Activated T-helper 2 cell treated with anti-CD3 and anti-CD28 coated beads, Interferon-gamma antibody, Interleukin-2, Interleukin-4, amounts not matched to agents 10 μg/mL and 5 μg/mL and 100 μg/mL, durations not matched to agents 14 hours and 24 hours and 36 hours (primary cell): ENCODE results near the gene TMEM254. TPM values are rescaled to one million over a fixed set of nuclear protein-coding genes. Genes with fewer than 3 reads are reported as not detected.
"Not testable (repeated sequence)": the region's sequence is repeated elsewhere in the genome, so short reads cannot be mapped to it uniquely, and the experiment has no call there.

Experiments used
- DNase-seq: peaks from one replicate; pipeline ENCODE4 v3.0.0; 2021; ENCODE audit warnings: low spot score
- H3K27ac Mint-ChIP-seq: one replicate; pipeline ENCODE4 v1.8.0; 2021; ENCODE audit warnings: mixed read lengths
- H3K27me3 Mint-ChIP-seq: one replicate; pipeline ENCODE4 v1.8.0; 2021; ENCODE audit warnings: low read depth, mixed read lengths
- H3K36me3 Mint-ChIP-seq: one replicate; pipeline ENCODE4 v1.8.0; 2021; ENCODE audit warnings: low read depth, mixed read lengths
- H3K4me1 Mint-ChIP-seq: one replicate; pipeline ENCODE4 v1.8.0; 2021; ENCODE audit warnings: low read depth, mixed read lengths
- H3K4me3 Mint-ChIP-seq: one replicate; pipeline ENCODE4 v1.8.0; 2021; ENCODE audit warnings: low read depth, mild to moderate bottlenecking, moderate library complexity, mixed read lengths
- H3K9me3 Mint-ChIP-seq: one replicate; pipeline ENCODE4 v1.8.0; 2021; ENCODE audit warnings: mixed read lengths
- intact Hi-C: fragments of 100-400 bp; cut with micrococcal nuclease; formaldehyde crosslinking; loops from one replicate; pipeline ENCODE4 v1.15.1; 2023
- total RNA-seq: library from RNA; stranded (reverse); gene quantifications from 2 replicates; pipeline ENCODE4 v1.2.3, GENCODE V29; 2022

The TMEM254 gene
- total RNA-seq = 11.4 and 12.6 TPM in 2 replicates

- peaks cover 30% of the 10 kb centered on the region for H3K4me1 Mint-ChIP-seq
- H3K9me3 Mint-ChIP-seq = no peaks in the 10 kb centered on the region
- intact Hi-C loops = loop anchor here (1.0 to 5.0 kb wide), 2 partner anchors 127 to 459 kb away; partner anchors contain the start of genes ANXA11 and SH2D4B
- H3K27ac Mint-ChIP-seq = peak within 1 kb of the TSS; percentile 91
- H3K4me3 Mint-ChIP-seq = peak within 1 kb of the TSS; percentile 96
- H3K27me3 Mint-ChIP-seq = no peaks in the 10 kb centered on the region
- no peaks in the 10 kb centered on the region for H3K36me3 Mint-ChIP-seq
- peak; percentile 82 for DNase-seq
Observed at GRCh38 chr10:80078448-80079311, at the start of gene TMEM254. Gene TMEM254 (plus strand): TSS chr10:80078665. CDS start chr10:80078700, 35 bp downstream.

DNA sequence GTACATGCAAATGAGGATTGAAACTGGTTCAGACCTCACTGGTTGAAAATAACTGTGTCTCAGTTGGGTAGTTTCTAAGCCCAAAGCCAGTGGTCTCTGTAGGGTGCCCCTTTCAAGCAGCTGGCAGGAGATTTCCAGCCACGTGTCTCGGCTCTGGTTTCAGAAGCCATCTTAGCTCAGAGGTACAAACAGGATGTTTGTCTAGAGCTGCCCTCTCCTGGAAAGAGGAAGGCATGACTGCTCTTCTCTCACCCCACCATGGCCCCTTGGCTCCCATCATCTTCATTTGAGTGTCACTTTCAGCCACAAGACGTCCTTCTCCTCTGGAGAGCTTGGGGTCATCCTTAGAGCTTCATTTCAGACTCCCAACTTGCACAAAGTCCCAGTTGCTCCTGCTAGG, 49.3 kb upstream of the TMEM254 start:
- H3K9me3 Mint-ChIP-seq, DNase-seq, H3K4me3 Mint-ChIP-seq, H3K36me3 Mint-ChIP-seq, H3K27ac Mint-ChIP-seq, H3K27me3 Mint-ChIP-seq, intact Hi-C loops, H3K4me1 Mint-ChIP-seq: not testable (repeated sequence)

DNA sequence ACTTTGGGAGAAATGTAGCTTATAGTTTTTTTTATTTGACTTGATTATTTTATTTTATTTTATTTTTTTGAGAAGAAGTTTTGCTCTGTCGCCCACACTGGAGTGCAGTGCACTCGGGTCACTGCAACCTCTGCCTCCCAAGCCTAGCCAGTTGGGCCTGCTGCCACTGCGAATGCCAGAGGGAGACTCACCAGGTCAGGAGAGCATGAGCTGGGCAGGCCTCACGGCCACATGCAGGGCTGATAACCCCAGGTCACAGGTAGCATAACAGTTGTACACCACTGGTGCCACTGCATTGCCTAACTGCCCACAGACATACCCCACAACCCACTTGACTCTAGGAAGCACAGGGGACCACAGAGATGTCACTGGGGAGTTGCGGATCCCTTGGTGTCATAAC, 48.6 kb upstream of the TMEM254 start:
- DNase-seq, H3K4me1 Mint-ChIP-seq, H3K27me3 Mint-ChIP-seq, H3K9me3 Mint-ChIP-seq, H3K36me3 Mint-ChIP-seq, H3K27ac Mint-ChIP-seq, intact Hi-C loops, H3K4me3 Mint-ChIP-seq: not testable (repeated sequence)

GRCh38 chr10:80032503-80032902, 46.0 kb upstream of the TMEM254 start:
- no peak overlapping the region for H3K4me3 Mint-ChIP-seq
- no peaks in the 10 kb centered on the region for H3K9me3 Mint-ChIP-seq
- no peaks in the 10 kb centered on the region for H3K36me3 Mint-ChIP-seq
- H3K27me3 Mint-ChIP-seq = no peaks in the 10 kb centered on the region
- H3K4me1 Mint-ChIP-seq = no peaks in the 10 kb centered on the region
- intact Hi-C loops = no loop called here
- H3K27ac Mint-ChIP-seq = no peak overlapping the region
- no peak for DNase-seq

DNA sequence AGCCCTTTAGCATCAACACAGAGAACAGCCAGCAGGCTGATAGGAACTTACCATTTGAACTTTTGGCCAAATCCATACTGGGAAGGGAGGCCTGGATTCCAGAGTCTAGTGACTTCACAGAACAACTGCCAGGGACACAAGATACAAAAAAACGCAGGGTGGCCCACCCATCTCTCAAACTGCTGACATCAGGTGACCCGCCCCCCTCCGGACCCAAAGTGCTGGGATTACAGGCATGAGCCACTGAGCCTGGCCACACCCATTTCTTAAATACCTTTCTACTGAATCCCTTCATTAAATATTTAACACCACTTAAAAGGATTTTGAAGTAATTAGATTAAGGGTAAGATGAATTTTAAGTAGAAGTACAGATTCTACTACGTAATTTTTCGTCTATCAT, 43.7 kb upstream of the TMEM254 start:
- intact Hi-C loops, H3K4me1 Mint-ChIP-seq, H3K4me3 Mint-ChIP-seq, H3K27me3 Mint-ChIP-seq, H3K36me3 Mint-ChIP-seq, H3K9me3 Mint-ChIP-seq, H3K27ac Mint-ChIP-seq, DNase-seq: not testable (repeated sequence)

- H3K36me3 Mint-ChIP-seq, H3K27me3 Mint-ChIP-seq, H3K4me3 Mint-ChIP-seq, H3K4me1 Mint-ChIP-seq, DNase-seq, intact Hi-C loops, H3K27ac Mint-ChIP-seq, H3K9me3 Mint-ChIP-seq: not testable (repeated sequence)
Observed at GRCh38 chr10:80035430-80035829, 43.0 kb upstream of the TMEM254 start.

- DNase-seq, H3K36me3 Mint-ChIP-seq, H3K4me1 Mint-ChIP-seq, H3K27ac Mint-ChIP-seq, H3K27me3 Mint-ChIP-seq, H3K9me3 Mint-ChIP-seq, intact Hi-C loops, H3K4me3 Mint-ChIP-seq: not testable (repeated sequence)
Observed at GRCh38 chr10:80036921-80037500, 41.5 kb upstream of the TMEM254 start.

DNA sequence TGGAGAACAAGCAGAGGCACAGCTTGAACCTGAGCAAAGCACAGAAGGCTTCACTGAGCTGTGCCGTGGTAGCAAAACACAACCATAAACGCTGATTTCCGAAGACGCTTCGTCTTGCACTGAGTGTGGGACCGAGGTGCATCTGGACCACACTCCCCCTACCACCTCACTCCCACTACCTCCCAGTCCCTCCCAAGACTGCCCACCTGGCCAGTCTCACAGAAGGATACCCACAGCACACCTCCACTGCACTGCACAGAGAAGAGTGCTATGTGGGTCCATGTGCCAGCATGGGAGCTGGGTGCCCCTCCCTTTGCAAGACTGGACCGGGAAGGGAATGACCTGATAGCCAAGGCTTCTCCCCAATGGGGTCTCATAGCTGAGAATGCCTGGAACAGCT, 40.2 kb upstream of the TMEM254 start:
- DNase-seq, H3K4me1 Mint-ChIP-seq, H3K36me3 Mint-ChIP-seq, H3K27me3 Mint-ChIP-seq, intact Hi-C loops, H3K4me3 Mint-ChIP-seq, H3K27ac Mint-ChIP-seq, H3K9me3 Mint-ChIP-seq: not testable (repeated sequence)

DNA sequence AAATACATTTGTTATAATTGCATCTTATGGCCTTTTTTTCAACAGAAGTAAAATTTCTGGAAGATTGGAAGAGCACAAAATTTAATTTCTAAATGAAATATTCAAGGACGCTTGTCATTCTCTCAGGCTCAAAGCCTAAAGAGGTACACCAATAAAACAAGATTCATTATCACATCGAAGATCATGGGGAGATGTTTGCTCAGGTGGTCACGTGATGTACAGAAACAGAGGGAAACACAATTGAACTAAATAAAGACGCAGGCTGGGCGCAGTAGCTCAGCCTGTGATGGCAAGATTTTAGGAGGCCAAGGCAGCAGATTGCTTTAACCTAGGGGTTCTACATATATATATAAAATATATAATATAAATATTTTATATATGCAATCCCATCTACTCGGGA, 37.3 kb upstream of the TMEM254 start:
- intact Hi-C loops = loop anchor here (10.0 kb wide), 1 partner anchor 106 kb away; no protein-coding TSS in a partner anchor
- H3K9me3 Mint-ChIP-seq = no peaks in the 10 kb centered on the region
- H3K27ac Mint-ChIP-seq = no peak overlapping the region
- H3K36me3 Mint-ChIP-seq = no peaks in the 10 kb centered on the region
- DNase-seq = no peak
- H3K27me3 Mint-ChIP-seq = no peaks in the 10 kb centered on the region
- H3K4me3 Mint-ChIP-seq = no peak overlapping the region
- no peaks in the 10 kb centered on the region for H3K4me1 Mint-ChIP-seq

DNA sequence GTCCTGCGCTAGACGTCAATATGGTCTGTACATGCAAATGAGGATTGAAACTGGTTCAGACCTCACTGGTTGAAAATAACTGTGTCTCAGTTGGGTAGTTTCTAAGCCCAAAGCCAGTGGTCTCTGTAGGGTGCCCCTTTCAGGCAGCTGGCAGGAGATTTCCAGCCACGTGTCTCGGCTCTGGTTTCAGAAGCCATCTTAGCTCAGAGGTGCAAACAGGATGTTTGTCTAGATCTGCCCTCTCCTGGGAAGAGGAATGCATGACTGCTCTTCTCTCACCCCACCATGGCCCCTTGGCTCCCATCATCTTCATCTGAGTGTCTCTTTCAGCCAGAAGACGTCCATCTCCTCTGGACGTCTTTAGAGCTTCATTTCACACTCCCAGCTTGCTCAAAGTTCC, 33.5 kb upstream of the TMEM254 start:
- not testable (repeated sequence) for DNase-seq, H3K9me3 Mint-ChIP-seq, H3K27me3 Mint-ChIP-seq, H3K27ac Mint-ChIP-seq, H3K36me3 Mint-ChIP-seq, H3K4me1 Mint-ChIP-seq, H3K4me3 Mint-ChIP-seq
- intact Hi-C loops = loop anchor here (10.0 kb wide), 1 partner anchor 110 kb away; no protein-coding TSS in a partner anchor

DNA sequence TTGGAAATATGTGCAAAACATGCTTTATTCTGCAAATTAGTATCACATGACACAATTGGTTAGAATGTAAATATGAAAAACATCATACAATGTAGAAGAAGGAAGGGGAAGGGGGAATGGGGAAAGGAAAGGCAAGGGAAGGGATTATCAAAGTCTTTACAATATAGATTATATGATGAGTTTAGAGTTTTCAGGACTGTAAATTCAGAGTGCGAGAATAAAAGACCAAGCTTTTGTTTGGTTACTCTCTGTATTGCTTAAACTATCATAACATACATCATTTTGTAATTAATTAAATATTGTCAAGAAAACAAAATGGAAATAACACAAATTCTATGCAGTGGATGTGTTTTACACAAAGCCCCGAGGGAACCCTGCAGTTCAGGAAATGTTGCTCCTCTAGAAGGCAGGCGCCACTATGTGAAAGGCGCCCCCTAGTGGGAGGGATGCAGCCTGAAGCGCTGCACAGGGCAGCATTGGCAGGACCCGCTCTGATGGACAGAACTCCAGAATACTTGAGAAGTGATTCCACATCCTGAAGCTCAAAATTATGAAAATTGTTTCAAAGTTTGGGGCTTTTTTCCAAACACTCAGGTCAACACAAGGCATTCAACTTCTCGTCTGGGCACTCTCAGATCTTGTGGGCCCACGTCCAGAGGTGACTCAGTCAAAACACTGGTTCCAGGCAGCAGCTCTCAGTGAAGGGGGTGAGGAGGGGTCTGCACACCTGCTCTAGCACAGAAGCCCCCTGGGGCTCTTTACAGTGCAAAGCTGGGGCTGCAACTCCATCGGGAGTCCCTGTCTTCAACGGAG, 31.6 kb upstream of the TMEM254 start:
- Mint-ChIP-seq H3K4me3 (no peak overlapping the region), H3K4me1 (no peaks in the 10 kb centered on the region), H3K9me3 (no peaks in the 10 kb centered on the region), H3K36me3 (no peaks in the 10 kb centered on the region), H3K27me3 (peaks cover 1% of the 10 kb centered on the region), H3K27ac (no peak overlapping the region)
- intact Hi-C loops = loop anchor here (10.0 kb wide), 1 partner anchor 112 kb away; no protein-coding TSS in a partner anchor
- peak; percentile 46 for DNase-seq

DNA sequence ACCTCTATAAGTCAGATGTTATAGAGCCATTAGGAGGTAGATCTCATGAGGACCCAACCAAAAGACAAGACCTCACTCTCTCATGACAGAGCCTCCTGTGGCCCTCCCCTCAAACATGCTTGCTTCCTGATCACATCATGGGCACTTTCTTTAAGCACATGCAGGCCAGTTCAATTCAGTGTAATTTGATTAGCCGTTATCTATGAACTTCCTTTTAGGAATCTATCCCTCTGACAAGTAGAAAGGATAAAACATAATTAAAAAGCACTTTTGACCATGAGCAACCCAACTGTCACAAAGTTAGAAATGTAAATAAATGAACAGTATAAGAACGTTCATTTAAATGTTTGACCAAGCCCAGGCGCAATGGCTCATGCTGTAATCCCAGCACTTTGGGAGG, 27.7 kb upstream of the TMEM254 start:
- no peak for DNase-seq
- H3K36me3 Mint-ChIP-seq = no peaks in the 10 kb centered on the region
- H3K4me1 Mint-ChIP-seq = no peaks in the 10 kb centered on the region
- intact Hi-C loops = no loop called here
- no peak overlapping the region for H3K4me3 Mint-ChIP-seq
- no peak overlapping the region for H3K27ac Mint-ChIP-seq
- no peaks in the 10 kb centered on the region for H3K9me3 Mint-ChIP-seq
- peaks cover 1% of the 10 kb centered on the region for H3K27me3 Mint-ChIP-seq

- H3K27me3 Mint-ChIP-seq = peaks cover 1% of the 10 kb centered on the region
- DNase-seq = no peak
- intact Hi-C loops = no loop called here
- no peaks in the 10 kb centered on the region for H3K4me1 Mint-ChIP-seq
- no peaks in the 10 kb centered on the region for H3K9me3 Mint-ChIP-seq
- H3K4me3 Mint-ChIP-seq = no peak overlapping the region
- H3K36me3 Mint-ChIP-seq = no peaks in the 10 kb centered on the region
- H3K27ac Mint-ChIP-seq = no peak overlapping the region
Observed at GRCh38 chr10:80051993-80052392, 26.5 kb upstream of the TMEM254 start.
